Chondrocyte (in vitro differentiated cells): ENCODE results near the gene KCNG3. TPM values are rescaled to one million over a fixed set of nuclear protein-coding genes. Genes with fewer than 3 reads are reported as not detected.

ENCODE experiments used
- DNase-seq: peaks from one replicate; pipeline ENCODE4 v3.0.0; 2021; ENCODE audit warnings: mixed read lengths, low spot score
- H3K27ac Mint-ChIP-seq: one replicate; pipeline ENCODE4 v1.8.0; 2021; ENCODE audit warnings: mild to moderate bottlenecking, moderate library complexity, mixed read lengths; ENCODE audit not compliant: unreplicated experiment
- H3K27me3 Mint-ChIP-seq: 2 replicates; pipeline ENCODE4 v1.8.0; 2021; ENCODE audit warnings: low read depth, mixed read lengths
- H3K36me3 Mint-ChIP-seq: 2 replicates; pipeline ENCODE4 v1.8.0; 2021; ENCODE audit warnings: low read depth, mixed read lengths
- H3K4me1 Mint-ChIP-seq: 2 replicates; pipeline ENCODE4 v1.8.0; 2021; ENCODE audit warnings: low read depth, mild to moderate bottlenecking, mixed read lengths
- H3K4me3 Mint-ChIP-seq: one replicate; pipeline ENCODE4 v1.8.0; 2021; ENCODE audit warnings: mild to moderate bottlenecking, moderate library complexity, mixed read lengths; ENCODE audit not compliant: unreplicated experiment
- H3K9me3 Mint-ChIP-seq: 2 replicates; pipeline ENCODE4 v1.8.0; 2021; ENCODE audit warnings: low read depth, mixed read lengths
- total RNA-seq: library from RNA; stranded (reverse); gene quantifications from 3 replicates; pipeline ENCODE4 v1.2.1, GENCODE V29; 2021
- TF ChIP-seq, protein P1 (sequence below): fragments of 200-600 bp; sonication (generic); IDR thresholded peaks from 2 replicates; pipeline ENCODE4 v1.5.0; 2021; ENCODE audit warnings: antibody characterized with exemption, mild to moderate bottlenecking, moderate library complexity

The KCNG3 gene
- total RNA-seq, 1 donor from 2014 or later, result 0.05 TPM

DNA sequence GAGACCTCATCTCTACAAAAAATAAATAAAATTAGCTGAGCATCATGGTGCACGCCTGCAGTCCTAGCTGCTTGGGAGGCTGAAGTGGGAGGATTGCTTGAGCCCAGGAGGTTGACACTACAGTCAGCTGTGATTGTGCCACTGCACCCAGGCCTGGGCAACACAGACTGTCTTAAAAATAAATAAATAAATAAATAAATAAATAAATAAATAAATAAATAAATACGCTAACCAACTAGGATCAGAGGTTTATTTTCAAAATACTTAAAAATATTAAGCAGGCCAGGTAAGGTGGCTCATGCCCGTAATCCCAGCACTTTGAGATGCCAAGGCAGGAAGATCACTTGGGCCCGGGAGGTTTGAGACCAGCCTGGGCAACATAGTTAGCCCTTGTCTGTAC, 63.6 kb downstream of the KCNG3 start:
- Mint-ChIP-seq H3K27me3 (peaks cover 14% of the 10 kb centered on the region), H3K36me3 (peaks cover 2% of the 10 kb centered on the region), H3K4me1 (no peaks in the 10 kb centered on the region), H3K27ac (no peak overlapping the region), H3K9me3 (no peaks in the 10 kb centered on the region), H3K4me3 (no peak overlapping the region)
- TF ChIP-seq, protein P1, sequence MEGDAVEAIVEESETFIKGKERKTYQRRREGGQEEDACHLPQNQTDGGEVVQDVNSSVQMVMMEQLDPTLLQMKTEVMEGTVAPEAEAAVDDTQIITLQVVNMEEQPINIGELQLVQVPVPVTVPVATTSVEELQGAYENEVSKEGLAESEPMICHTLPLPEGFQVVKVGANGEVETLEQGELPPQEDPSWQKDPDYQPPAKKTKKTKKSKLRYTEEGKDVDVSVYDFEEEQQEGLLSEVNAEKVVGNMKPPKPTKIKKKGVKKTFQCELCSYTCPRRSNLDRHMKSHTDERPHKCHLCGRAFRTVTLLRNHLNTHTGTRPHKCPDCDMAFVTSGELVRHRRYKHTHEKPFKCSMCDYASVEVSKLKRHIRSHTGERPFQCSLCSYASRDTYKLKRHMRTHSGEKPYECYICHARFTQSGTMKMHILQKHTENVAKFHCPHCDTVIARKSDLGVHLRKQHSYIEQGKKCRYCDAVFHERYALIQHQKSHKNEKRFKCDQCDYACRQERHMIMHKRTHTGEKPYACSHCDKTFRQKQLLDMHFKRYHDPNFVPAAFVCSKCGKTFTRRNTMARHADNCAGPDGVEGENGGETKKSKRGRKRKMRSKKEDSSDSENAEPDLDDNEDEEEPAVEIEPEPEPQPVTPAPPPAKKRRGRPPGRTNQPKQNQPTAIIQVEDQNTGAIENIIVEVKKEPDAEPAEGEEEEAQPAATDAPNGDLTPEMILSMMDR, result no peak
- no peak for DNase-seq

DNA sequence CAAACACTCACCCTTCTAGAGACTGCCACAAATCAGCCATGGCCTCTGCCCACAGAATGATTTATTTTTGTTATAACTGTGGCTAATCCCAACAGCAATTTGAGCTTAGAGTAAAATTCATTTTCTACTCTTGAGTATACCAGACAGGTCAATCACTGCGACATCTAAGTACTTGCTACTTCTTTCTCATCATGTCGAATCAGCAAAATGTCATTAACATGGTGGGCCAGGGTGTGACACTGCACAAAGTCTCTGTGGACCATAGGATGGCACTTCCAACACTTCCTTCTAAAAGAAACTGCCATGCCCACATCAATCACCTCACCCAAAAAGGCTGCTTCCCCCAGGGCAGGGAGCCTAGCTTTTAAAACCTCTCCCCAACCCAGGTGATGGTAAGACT, 64.4 kb downstream of the KCNG3 start:
- Mint-ChIP-seq H3K9me3 (no peaks in the 10 kb centered on the region), H3K4me1 (peaks cover 2% of the 10 kb centered on the region), H3K4me3 (no peak overlapping the region), H3K36me3 (peaks cover 2% of the 10 kb centered on the region), H3K27ac (no peak overlapping the region), H3K27me3 (peaks cover 14% of the 10 kb centered on the region)
- TF ChIP-seq, protein P1, result no peak
- no peak for DNase-seq

DNA sequence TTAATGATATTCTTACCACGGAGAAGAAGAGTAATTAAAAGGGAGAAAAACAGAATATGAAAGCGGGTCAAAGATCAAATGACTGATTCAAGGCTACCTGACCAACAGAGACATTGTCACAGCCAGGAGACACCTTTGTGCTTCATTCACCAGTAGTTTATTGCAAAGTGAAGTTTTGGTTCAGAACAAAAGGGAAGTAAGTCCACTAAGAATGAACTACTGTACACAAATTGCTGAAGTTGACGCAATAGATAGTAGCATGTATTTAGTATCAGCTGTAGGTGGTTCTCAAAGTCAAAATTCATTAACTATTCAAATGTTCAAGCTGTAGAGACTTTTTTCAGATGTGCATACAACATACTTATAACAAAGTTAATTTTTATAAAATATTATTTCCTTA, 68.1 kb downstream of the KCNG3 start:
- Mint-ChIP-seq H3K36me3 (no peaks in the 10 kb centered on the region), H3K4me3 (no peak overlapping the region), H3K27ac (no peak overlapping the region), H3K4me1 (peaks cover 21% of the 10 kb centered on the region), H3K27me3 (peaks cover 4% of the 10 kb centered on the region), H3K9me3 (no peaks in the 10 kb centered on the region)
- TF ChIP-seq, protein P1, result no peak
- DNase-seq, result no peak

DNA sequence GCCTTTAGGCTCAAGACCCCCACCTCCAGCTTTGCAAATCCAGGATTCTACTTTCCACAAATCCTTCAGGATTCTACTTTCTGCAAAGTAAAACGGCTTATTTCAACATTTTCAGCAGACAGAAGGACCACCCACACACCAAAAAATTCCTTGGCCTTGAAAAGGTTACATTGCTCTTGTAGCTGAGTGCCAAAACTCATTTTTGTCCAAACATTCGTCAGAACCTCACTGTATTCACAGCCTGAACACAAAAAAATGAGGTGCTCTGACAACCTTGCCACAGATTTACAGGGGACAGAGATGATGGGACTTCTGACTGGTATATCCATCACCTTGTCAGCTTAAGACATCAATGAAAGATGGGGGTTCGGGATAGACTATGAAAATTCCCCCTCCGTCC, 69.7 kb downstream of the KCNG3 start:
- H3K9me3 Mint-ChIP-seq, result no peaks in the 10 kb centered on the region
- H3K4me1 Mint-ChIP-seq, result peaks cover 24% of the 10 kb centered on the region
- TF ChIP-seq, protein P1, result no peak
- no peaks in the 10 kb centered on the region for H3K36me3 Mint-ChIP-seq
- no peak overlapping the region for H3K4me3 Mint-ChIP-seq
- peak overlapping the region; percentile 15 for H3K27ac Mint-ChIP-seq
- peaks cover 4% of the 10 kb centered on the region for H3K27me3 Mint-ChIP-seq
- DNase-seq, result no peak

DNA sequence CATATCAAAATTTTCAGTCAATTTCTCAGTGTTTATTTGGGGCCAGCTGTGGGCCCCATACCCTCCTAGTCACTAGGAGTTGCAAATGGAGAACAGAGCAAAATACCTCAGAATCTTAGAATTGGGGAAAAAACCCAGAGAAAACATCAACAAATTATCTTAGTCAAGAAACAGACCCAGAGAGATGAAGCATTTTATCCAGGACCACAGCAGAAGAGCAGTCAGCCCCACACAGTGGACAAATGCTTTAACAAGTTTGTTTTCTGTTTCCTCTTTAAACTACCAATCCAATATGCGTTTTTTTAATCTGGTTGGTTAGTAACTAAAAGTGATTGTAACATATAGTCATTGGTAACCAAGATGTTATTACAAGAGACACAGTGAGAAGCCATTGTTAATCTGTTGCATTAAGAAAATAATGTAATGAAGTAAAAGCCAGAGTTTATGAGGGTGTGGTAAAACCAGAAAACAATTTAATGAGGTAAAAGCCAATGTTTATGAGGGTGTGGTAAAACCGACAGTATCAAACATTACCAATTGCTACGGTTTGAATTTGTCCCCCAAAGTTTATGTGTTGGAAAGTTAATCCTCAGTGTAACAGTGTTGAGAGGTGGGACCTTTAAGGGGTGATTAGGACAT, 72.1 kb downstream of the KCNG3 start:
- TF ChIP-seq, protein P1, result no peak
- Mint-ChIP-seq H3K4me3 (no peak overlapping the region), H3K36me3 (no peaks in the 10 kb centered on the region), H3K9me3 (no peaks in the 10 kb centered on the region), H3K27me3 (peaks cover 4% of the 10 kb centered on the region), H3K27ac (no peak overlapping the region), H3K4me1 (peaks cover 24% of the 10 kb centered on the region)
- DNase-seq, result no peak
